GM19372 (cell line): ENCODE measurements around the gene MTURN.

ENCODE experiments used
- ATAC-seq: cut with Tn5 transposase; IDR thresholded peaks from one replicate; pipeline ENCODE4 v1.9.1; 2021; ENCODE audit warnings: mild to moderate bottlenecking, low read depth, moderate library complexity; ENCODE audit not compliant: unreplicated experiment

MTURN gene

DNA sequence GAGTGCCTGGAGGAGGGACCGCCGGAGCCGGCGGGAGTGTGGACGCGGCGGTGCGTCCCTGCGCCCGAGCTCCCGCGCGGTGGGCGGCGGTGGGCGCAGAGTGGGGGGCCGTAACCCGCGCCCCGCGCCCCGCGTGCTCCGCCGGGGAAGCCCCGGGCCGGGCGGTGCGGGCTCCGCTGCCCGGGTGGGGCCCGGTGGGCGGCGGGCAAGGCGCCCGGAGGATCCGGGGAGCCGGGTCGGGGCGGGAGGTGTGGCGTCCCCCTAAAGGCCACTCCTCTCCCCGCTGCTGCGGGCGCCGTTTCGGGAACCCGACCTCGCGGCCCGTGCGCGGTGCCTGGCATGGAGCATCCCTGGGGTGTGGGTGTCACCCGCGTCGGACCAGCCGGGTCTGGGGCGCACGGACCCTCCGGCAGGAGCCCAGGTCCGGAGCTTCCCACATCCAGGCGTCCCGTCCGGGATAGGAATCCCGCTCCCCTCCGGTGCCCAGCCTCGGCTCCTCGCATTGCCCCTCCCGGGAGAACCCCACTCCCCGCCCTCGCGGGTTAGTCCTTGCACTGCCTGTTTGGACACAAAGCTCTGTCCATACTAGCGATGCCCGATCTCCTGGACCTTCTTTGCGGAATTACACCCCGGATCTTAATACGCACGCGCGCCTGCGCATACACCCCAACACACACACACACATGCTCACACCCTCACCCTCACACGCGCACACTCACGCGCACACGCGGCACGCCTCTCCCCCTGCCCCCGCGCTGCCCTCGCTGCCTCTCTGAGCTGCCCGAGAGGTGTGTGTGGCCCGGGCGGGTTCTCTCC is 723 bp downstream of the MTURN start:
- ATAC-seq: peak; percentile 30

DNA sequence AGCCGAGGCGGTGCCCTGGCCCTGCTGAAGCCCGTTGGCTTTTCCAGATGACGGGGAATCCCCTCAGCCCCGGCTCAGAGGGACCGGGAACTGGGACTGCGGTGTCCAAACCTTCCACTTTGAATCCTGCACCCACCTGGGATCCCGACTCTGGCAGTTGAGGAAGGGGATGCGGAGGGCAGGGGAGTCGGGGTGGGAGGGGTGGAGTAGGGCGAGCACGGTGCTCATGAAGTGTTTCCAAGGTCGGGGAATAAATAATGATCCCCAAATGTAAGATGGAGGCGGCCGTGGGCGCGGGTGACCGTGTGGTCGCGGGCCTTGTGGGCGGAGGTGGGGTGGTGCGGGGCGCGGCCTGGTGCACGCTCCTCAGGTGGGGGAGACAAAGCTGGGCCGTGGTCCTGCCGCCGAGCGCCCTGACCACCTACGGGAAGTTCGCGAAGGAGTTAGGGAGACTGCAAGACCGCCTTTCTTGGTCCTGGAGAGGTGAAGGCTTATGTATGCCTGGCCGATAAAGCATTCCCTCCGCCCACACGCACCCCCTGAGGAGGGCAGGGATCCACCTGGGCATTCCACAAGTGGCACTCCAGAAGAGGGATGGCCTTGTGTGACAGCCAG is 1.4 kb downstream of the MTURN start:
- ATAC-seq: no peak

DNA sequence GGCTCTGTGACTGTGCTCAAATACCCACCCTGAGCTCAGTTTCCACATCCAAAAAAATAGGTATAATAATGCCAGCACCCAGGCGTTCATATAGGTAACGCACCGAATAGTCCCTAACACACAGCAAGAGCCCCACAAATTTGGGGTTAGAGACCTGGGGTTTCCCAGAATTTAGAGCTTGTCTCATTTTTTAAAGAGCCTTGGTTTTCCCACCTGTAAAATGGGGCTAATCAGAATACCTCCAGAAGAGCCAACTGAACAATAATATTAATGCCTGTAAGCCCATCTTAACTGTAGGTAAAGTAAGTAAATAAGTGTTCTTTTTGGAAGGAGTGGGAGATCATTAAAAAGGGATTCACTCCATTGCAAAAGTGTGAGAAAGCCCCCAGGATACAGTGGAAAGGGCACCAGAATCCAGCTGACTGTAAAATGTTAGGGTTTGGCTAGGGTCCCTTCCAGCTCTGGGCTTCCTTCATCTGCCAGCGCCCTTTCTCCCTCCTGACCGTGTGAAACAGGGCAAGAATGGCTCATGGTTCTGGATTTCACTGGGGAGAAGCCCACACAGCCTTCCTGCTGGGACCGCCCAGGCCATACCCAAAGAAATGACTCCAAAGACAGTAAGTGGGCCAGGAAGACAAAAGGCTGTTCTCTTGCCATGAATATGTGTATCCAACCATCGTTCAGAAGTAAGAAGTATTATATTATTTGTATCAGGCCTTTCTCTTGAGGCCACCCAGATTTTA is 2.1 kb downstream of the MTURN start:
- no peak for ATAC-seq

DNA sequence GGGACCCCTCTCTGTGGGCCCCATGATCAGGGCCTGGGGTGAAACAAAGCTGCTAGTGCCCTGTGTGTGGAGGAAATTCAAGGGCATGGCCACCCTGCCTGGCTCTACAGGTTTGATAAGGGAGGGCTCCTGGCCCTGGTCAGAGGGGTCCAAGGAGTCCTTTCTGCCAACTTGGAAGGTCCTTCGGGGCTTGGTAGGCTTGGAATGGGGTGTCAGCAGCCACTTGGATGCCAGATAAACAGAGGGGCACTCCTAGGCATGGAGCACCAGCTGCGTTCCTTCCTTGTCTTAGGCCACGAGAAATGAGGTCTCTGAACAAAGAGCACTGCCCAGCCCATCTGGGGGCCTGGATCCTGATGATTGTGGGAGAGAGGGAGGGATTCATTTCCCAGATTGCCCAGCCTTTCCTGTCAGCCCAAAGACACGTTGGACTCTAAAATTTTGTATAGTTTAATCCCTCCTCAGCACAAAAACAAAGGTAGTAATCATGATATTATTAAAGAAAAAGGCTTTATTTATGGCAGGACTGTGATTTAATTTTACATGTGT is 5.1 kb downstream of the MTURN start:
- no peak for ATAC-seq

DNA sequence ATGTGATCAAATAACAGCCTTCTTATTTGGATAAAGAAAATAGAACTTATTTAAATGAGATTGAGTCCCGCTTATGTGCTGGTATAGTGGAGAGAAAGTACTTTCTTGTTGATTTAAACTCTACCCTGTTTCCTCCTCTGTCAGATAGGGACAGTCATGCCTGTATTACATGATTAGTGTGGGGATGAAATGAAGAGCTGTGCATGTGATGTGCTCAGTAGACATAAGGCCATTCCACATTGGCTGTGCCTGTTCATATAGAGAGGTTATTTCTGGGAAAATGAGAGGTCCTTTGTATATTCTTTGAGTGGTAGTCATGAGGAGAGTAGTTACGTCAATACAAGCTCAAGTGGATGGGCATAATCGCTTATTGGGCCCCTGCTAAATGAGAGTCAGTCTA is 5.7 kb downstream of the MTURN start:
- ATAC-seq: no peak

DNA sequence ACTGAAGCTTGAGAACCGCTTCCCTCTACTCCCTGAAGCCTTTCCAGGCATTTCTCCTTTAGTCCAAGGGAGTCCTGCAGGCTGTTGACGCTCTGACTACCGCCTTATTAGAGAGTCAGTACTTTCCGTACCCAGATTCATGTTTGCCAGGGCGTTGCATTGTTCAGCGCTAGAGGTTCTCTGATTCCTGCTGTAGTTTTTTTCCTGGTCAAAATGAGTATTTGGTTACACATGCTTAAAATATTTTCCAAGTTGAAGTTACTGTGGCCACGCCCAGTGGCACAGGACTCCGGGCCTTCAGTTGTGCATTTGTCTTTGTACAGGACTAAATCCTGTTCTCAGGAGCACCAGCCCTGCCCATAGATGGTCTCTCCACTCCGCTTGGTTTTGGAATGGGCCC is 7.9 kb downstream of the MTURN start:
- no peak for ATAC-seq

DNA sequence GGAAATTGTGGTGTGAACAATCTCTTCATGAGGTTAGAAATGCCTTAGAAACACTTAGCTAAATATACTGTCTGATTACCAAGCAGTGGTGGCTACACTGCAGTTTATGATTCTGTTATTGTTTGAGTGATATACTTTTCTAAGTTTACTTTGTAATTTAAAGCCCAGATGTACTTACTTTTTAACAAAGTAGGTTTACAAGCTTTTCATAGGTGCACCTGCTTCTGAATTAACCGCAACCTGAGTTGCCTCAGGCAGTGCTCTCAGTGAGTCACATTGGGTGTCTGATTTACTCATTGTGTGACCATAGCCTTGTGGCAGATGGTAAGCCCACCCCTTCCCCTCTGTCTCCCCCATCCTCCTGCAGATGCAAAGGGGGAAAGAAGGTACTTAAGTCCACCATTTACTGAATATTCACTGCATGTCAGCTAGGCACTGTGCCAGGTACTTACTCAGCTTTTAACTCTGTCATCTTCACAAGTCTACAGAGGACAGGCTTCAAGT is 9.0 kb downstream of the MTURN start:
- no peak for ATAC-seq

DNA sequence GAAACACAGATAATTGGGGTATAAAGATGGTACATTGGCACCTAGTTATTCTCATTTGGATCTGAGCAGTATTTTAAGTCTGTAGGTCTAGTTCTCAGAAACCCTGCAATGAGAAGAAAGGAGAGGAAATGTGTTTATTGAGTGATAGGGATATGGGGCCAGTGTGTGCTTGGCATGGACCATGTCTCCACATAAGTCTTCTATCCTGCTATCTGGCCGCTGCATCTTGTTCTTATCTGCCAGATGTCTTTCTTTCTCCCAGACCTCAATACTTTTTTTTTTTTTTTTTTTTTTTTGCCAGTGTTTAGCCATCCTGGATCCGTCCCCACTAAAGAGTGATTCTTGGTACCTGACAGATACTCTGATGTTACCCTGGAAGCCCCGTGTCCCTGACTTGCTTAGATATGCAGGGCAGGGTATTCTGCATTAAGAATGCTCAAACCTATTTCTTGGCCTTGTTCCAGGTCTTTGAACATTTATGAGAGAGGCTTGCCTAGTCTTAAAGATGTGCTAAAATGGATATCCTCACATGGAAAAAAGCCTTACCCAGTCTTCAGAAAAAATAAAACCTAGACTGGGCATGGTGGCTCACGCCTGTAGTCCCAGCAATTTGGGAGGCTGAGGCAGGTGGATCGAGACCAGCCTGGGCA is 10.0 kb downstream of the MTURN start:
- ATAC-seq: no peak

DNA sequence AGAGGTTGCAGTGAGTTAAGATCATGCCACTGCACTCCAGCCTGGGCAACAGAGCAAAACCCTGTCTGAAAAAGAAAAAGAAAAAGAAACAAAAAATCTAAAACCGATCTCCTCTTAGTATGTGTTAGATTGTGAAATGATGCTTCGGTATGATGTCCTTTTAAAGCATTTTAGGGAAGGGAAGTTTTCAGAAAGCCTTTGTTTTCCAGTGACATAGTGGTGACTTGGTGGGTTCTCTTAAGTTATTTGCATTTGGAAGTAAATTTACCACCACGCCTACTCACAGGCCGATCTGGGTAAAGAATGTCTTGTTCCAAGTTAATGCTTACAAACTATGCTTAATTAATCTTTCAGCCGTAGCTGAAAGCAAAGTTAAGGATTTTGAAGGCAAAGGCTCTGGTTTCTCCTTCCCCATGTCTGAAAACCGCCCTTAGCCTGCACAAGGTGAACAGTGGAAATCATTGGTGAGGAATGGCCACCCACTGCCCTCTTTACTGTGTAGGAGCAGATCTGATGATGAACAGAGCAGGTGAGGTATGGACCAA is 10.7 kb downstream of the MTURN start:
- no peak for ATAC-seq

DNA sequence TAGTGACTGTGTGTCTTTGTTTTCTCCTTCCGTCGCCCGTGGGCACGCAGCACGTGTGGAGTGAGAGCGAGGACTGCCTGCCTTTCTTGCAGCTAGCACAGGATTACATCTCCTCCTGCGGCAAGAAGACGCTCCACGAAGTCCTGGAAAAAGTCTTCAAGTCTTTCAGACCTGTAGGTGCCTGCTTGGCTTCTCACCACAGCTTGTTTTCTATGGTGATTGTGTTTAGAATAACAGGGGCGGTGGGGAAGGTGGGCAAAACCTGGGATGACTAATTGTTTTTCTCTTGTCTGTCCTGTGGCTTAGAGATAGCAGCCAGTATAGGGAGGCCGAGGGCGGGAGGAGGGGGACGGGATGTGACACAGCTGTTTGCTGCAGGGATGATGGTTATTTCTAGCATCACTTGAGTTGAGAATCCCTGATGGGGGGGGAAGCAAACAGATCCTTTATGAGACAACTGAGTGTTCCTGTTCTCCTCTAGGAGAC is 11.4 kb downstream of the MTURN start:
- no peak for ATAC-seq

DNA sequence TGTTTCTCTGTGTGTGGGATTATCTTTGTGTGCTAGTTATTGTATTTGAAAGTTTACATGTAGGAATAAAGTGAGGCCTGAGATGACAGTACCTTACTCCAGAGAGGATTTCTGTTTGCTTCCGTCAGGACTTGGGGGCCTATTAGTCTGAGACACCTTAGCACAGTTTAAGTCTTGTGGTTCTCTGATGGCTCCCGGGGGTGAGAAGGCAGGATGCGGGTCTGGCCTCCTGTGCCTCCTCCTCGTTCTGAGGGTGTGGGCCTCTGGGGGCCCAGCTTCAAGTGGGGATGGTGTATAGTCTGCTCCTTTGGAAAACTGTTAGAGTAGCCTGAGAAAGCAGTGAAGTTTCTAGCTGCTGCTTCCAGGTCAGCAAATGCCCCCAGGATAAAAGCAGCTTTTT is 12.4 kb downstream of the MTURN start:
- no peak for ATAC-seq

DNA sequence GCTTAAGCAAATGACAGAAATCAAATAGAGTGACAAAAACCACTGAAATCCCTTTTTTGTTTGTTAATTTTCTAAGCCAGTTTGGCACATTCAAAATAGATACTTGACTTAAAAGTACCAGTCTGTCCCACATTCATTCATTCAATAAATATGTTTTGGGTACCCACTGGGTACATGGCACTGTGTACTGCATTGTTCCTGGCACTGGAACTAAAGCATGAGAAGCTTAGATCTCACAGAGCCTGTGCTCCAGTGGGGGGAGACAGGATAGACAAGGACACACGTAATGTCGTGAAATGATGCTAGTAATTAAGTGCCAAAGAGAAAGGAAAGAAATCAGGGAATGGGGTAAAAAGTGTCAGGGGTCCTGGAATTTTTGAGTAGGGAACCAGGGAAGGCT is 13.0 kb downstream of the MTURN start:
- no peak for ATAC-seq

DNA sequence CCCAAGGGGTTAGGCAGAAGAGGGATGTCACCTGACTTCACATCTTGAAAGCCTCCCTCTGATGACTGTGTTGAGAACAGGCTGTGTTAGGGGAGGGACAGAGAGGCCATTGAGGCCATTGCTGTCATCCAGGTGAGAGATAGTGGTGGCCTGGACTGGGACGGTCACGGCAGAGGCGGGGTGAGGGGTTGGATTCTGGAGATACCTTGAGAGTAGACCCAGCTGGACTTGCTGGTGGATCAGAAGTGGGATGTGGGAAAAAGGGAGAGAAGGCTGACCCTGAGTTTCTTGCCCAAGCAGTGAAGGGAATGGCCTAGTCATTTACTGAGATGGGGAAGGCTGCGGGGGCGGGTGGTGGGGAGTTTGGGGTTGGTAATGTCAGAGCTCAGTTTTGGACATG is 13.6 kb downstream of the MTURN start:
- no peak for ATAC-seq

DNA sequence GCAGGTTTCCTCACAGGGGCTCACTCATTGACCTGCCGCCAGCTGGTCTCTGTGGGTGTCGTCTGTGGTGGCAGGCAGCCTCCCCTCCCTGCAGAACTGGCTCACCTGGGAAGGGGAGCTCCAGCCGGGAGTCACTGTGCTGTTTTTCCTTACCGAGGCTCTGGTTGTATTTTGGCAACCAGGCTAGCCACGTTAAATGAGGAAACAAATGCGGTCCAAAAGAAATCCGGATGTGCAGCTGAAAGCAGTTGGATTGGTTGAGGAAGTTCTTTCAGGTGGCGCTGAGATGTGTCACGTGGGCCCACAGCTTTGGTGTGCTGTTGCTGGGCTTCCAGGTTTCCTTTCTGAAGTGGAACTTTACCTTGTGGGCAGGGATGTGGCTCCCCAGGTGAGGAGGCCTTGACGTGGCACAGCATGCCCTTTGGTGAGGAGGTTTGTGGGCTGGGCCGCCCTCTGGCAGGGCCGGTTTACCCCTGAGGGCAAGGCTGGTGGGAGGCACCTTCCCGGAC is 14.2 kb downstream of the MTURN start:
- ATAC-seq: no peak

DNA sequence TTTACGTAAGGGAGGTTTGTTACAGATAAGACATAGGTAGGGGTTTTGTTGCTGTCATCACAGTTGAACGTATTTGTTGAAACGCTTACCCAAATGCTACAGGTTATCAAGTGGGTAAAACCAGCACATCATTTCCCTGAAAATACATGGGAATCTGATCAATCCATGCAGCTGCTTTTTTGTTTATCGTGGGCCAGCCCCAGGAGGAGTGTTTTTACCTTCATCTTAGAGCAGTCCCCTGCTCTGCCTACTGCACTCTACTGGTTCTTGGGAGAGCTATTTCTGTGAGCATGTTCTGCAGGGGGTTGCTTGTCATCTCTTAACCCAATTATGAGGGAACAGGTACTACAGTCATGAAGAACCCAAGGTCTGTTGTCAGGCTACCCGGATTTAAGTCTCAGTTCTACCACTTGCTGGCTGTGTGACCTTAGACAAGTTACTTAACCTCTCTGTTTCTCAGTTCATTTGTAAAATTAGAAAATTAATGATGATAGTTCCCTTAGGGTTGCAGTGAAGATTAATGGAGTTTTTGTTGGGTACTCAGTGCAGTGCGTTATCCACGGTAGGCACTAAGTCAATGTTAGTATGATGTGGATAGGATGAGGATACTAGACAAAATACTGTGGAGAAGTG is 15.0 kb downstream of the MTURN start:
- ATAC-seq: no peak

DNA sequence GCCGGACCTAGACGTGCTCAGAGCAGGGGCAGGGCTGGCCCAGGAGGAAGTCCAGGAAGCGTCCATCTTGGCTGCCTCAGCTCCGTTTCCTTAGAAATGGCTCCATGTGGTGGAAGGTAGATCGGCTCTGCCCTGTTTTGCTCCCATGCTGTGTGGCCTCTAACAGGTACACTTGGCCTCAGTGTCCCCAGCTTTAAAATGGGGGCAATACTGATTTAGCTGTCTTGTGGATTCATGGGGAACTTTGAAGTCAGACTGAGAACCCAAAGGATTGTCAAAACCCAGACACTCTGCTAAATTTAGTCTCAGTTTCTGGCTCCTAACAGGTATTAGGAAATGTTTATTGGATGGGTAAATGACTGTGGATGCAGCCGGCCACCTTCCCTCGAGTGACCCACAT is 15.9 kb downstream of the MTURN start:
- ATAC-seq: no peak

DNA sequence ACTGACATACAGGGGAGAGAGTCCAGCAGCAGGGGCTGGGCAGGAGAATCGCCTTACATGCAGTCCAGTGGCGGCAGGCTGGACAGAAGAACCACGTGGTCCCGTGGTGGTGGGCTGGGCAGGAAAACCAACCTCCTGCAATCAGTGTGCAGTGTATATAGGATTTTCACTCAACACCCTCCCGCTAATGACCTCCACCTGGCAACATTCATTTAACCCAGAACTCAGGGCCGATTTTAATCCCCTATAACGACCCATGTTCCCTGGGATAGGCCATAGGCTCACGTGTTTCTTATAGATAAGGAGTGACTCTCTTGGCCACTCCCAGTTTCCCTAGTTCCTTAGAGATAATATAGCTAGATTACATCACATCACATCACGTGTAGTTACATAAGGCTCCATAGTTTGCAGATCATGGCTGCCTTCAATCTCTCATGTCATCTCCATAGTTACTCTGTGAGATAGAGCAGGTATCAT is 19.4 kb downstream of the MTURN start:
- ATAC-seq: no peak

DNA sequence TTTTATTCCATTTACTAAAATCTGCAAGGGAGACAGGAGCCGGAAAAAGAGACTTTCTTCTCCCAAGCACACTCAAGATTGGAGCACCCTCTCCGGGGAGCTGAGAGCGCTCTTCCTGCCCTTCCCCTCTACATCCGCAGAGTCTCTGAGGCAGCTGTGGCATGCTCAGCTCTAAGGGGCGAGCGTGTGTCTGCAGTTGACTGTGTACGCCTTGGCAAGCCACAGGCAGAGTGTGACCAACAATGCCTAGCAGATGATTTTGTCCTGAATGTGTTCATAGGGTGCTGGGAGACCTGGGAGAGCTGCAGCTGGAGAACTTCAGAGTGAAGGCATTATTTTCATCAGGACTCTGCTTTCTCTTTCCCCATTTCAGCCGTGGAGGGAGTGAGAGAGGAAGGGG is 20.7 kb downstream of the MTURN start:
- ATAC-seq: no peak

DNA sequence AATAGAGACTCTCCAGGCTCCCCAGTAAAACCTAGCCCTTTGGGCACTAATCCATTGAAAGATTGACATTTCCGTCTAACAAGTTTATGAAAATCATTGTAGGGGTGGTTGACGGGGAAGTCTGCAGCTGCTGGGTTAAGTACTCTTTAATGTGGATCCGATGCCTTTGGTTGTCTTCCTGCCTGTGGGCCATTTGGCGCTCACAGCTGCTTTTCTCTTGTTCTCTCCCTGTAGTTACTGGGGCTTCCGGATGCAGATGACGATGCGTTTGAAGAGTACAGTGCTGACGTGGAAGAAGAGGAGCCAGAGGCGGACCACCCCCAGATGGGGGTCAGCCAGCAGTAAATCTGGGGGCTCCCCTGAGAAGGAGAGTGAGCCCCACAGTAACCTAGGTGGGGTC is 22.4 kb downstream of the MTURN start:
- ATAC-seq: no peak
